Right lobe of liver (tissue), 4 donors: ENCODE results near the gene RGPD3.
"Not testable (repeated sequence)": the region's sequence is repeated elsewhere in the genome, so short reads cannot be mapped to it uniquely, and the experiment has no call there.

Source experiments
- CTCF ChIP-seq, 4 donors: fragments of 200-600 bp in 3 of 4; fragments of 450-650 bp in 1 of 4; IDR thresholded peaks; one replicate each; pipeline versions ENCODE4 v1.5.1 to v1.8.0; 2016 to 2022; ENCODE audit warnings: antibody characterized with exemption in 4 of 4, mild to moderate bottlenecking in 2 of 4
- POLR2A ChIP-seq: fragments of 450-650 bp; IDR thresholded peaks from one replicate; pipeline ENCODE4 v1.6.1; 2017; ENCODE audit warnings: antibody characterized with exemption, mild to moderate bottlenecking
- donor health status: DM: no; HTN: no; CAD: no.
- donor health status: DM: no; HTN: no; CAD: no.
- donor health status: DM: no; HTN: yes; CAD: no.

DNA sequence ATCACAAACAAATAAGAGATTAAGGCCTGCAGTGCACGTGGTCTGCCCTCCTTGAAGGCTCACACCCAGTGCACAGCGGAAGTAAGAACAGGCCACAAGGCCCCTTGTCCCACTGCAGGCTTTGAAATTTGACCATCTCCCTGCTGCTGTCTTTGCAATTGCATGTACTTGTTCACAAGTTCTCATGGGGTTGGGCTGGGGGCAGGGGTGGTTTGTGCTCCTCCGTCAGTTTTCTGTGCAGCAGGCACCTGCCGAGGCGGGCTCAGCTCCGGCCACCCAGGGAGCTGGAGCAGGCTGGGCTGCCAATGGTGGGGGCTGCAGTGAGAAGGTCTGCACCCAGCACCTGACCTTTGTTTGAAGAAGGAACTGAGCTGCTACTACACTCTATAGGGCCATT, 41.2 kb upstream of the RGPD3 start:
- not testable (repeated sequence) for TF ChIP-seq POLR2A; CTCF (IDR thresholded peaks at IDR 0.05)
